BLaER1 (cell line): ENCODE results near the gene OLFML3.
"Not testable (repeated sequence)": the region's sequence is repeated elsewhere in the genome, so short reads cannot be mapped to it uniquely, and the experiment has no call there.

Experiments used
- H3K27ac ChIP-seq: shearing (Covaris generic); formaldehyde crosslinking; 2 replicates; pipeline ENCODE4 v1.8.1; 2022
- H3K27me3 ChIP-seq: shearing (Covaris generic); formaldehyde crosslinking; 2 replicates; pipeline ENCODE4 v1.8.1; 2022
- H3K36me3 ChIP-seq: shearing (Covaris generic); formaldehyde crosslinking; 2 replicates; pipeline ENCODE4 v1.8.1; 2022
- H3K4me1 ChIP-seq: shearing (Covaris generic); formaldehyde crosslinking; 2 replicates; pipeline ENCODE4 v1.8.1; 2022
- H3K4me2 ChIP-seq: shearing (Covaris generic); formaldehyde crosslinking; 2 replicates; pipeline ENCODE4 v1.8.1; 2022
- H3K4me3 ChIP-seq: shearing (Covaris generic); formaldehyde crosslinking; 2 replicates; pipeline ENCODE4 v1.8.1; 2022
- H3K9ac ChIP-seq: shearing (Covaris generic); formaldehyde crosslinking; 2 replicates; pipeline ENCODE4 v1.8.1; 2022
- H3K9me3 ChIP-seq: shearing (Covaris generic); formaldehyde crosslinking; 2 replicates; pipeline ENCODE4 v1.8.1; 2022
- H4K20me1 ChIP-seq: shearing (Covaris generic); formaldehyde crosslinking; 2 replicates; pipeline ENCODE4 v1.8.1; 2022
- Cebpa-rat ChIP-seq: shearing (Covaris generic); IDR thresholded peaks from 2 replicates; pipeline ENCODE4 v1.8.1; 2022

The OLFML3 gene

GRCh38 chr1:114000406-114000805 lies 21.1 kb downstream of the OLFML3 start:
- Histone ChIP-seq H3K36me3 (no peaks in the 10 kb centered on the region), H3K27ac (no peak overlapping the region), H3K4me2 (no peak overlapping the region), H4K20me1 (no peaks in the 10 kb centered on the region), H3K9me3 (peaks cover 14% of the 10 kb centered on the region), H3K4me1 (peaks cover 41% of the 10 kb centered on the region), H3K4me3 (no peak overlapping the region), H3K27me3 (no peaks in the 10 kb centered on the region), H3K9ac (no peak overlapping the region)
- TF ChIP-seq Cebpa-rat = no peak

- Histone ChIP-seq H3K9ac (peak overlapping the region; percentile 51; the same call in 1 of the 2 replicates), H3K27ac (peak overlapping the region; percentile 59), H4K20me1 (no peaks in the 10 kb centered on the region), H3K9me3 (peaks cover 22% of the 10 kb centered on the region), H3K4me3 (peak overlapping the region; percentile 43), H3K27me3 (no peaks in the 10 kb centered on the region), H3K36me3 (no peaks in the 10 kb centered on the region), H3K4me1 (peaks cover 41% of the 10 kb centered on the region), H3K4me2 (peak overlapping the region; percentile 76)
- TF ChIP-seq Cebpa-rat = no peak
Observed at GRCh38 chr1:114002492-114003239, 23.4 kb downstream of the OLFML3 start.

- peak overlapping the region; percentile 43 for H3K4me3 ChIP-seq
- peaks cover 38% of the 10 kb centered on the region for H3K4me1 ChIP-seq
- H3K9me3 ChIP-seq = peaks cover 24% of the 10 kb centered on the region
- no peaks in the 10 kb centered on the region for H4K20me1 ChIP-seq
- H3K27ac ChIP-seq = peak overlapping the region; percentile 59
- H3K4me2 ChIP-seq = peak overlapping the region; percentile 76
- peak overlapping the region; percentile 33; the same call in 1 of the 2 replicates for H3K9ac ChIP-seq
- no peaks in the 10 kb centered on the region for H3K36me3 ChIP-seq
- TF ChIP-seq Cebpa-rat = no peak
- no peaks in the 10 kb centered on the region for H3K27me3 ChIP-seq
Observed at GRCh38 chr1:114003431-114003830, 24.2 kb downstream of the OLFML3 start.

GRCh38 chr1:114006825-114007224 lies 27.6 kb downstream of the OLFML3 start:
- Histone ChIP-seq H3K9me3 (peaks cover 24% of the 10 kb centered on the region), H3K4me1 (peaks cover 33% of the 10 kb centered on the region)
- not testable (repeated sequence) for H3K36me3 ChIP-seq, H3K4me3 ChIP-seq, H3K27me3 ChIP-seq, H3K4me2 ChIP-seq, H3K9ac ChIP-seq, H4K20me1 ChIP-seq, H3K27ac ChIP-seq

GRCh38 chr1:114008480-114008941 lies 29.2 kb downstream of the OLFML3 start:
- H3K27me3 ChIP-seq = no peaks in the 10 kb centered on the region
- no peak overlapping the region for H3K9ac ChIP-seq
- TF ChIP-seq Cebpa-rat = no peak
- peaks cover 24% of the 10 kb centered on the region for H3K9me3 ChIP-seq
- H4K20me1 ChIP-seq = no peaks in the 10 kb centered on the region
- H3K27ac ChIP-seq = no peak overlapping the region
- H3K4me3 ChIP-seq = no peak overlapping the region
- H3K4me1 ChIP-seq = peaks cover 16% of the 10 kb centered on the region
- no peaks in the 10 kb centered on the region for H3K36me3 ChIP-seq
- H3K4me2 ChIP-seq = no peak overlapping the region

GRCh38 chr1:114008993-114009392 lies 29.7 kb downstream of the OLFML3 start:
- H3K9ac ChIP-seq = no peak overlapping the region
- H3K36me3 ChIP-seq = no peaks in the 10 kb centered on the region
- no peaks in the 10 kb centered on the region for H4K20me1 ChIP-seq
- no peak for TF ChIP-seq Cebpa-rat
- no peaks in the 10 kb centered on the region for H3K27me3 ChIP-seq
- no peak overlapping the region for H3K4me2 ChIP-seq
- H3K27ac ChIP-seq = no peak overlapping the region
- peaks cover 12% of the 10 kb centered on the region for H3K4me1 ChIP-seq
- H3K4me3 ChIP-seq = no peak overlapping the region
- H3K9me3 ChIP-seq = peaks cover 24% of the 10 kb centered on the region

GRCh38 chr1:114009393-114009792 lies 30.1 kb downstream of the OLFML3 start:
- TF ChIP-seq Cebpa-rat = no peak
- H3K27me3 ChIP-seq = no peaks in the 10 kb centered on the region
- H3K4me2 ChIP-seq = no peak overlapping the region
- peaks cover 24% of the 10 kb centered on the region for H3K9me3 ChIP-seq
- no peak overlapping the region for H3K27ac ChIP-seq
- H3K4me1 ChIP-seq = peaks cover 8% of the 10 kb centered on the region
- H3K4me3 ChIP-seq = no peak overlapping the region
- no peak overlapping the region for H3K9ac ChIP-seq
- H3K36me3 ChIP-seq = no peaks in the 10 kb centered on the region
- no peaks in the 10 kb centered on the region for H4K20me1 ChIP-seq

- Histone ChIP-seq H3K9me3 (peaks cover 20% of the 10 kb centered on the region), H4K20me1 (no peaks in the 10 kb centered on the region), H3K27me3 (no peaks in the 10 kb centered on the region), H3K4me2 (no peak overlapping the region), H3K36me3 (no peaks in the 10 kb centered on the region), H3K4me3 (no peak overlapping the region), H3K9ac (no peak overlapping the region), H3K27ac (no peak overlapping the region), H3K4me1 (no peaks in the 10 kb centered on the region)
- TF ChIP-seq Cebpa-rat = no peak
Observed at GRCh38 chr1:114010433-114011184, 31.3 kb downstream of the OLFML3 start.

GRCh38 chr1:114011796-114012195 lies 32.5 kb downstream of the OLFML3 start:
- H3K9ac ChIP-seq = no peak overlapping the region
- H3K4me2 ChIP-seq = no peak overlapping the region
- TF ChIP-seq Cebpa-rat = no peak
- H4K20me1 ChIP-seq = no peaks in the 10 kb centered on the region
- H3K27ac ChIP-seq = no peak overlapping the region
- no peaks in the 10 kb centered on the region for H3K4me1 ChIP-seq
- H3K4me3 ChIP-seq = no peak overlapping the region
- no peaks in the 10 kb centered on the region for H3K36me3 ChIP-seq
- H3K9me3 ChIP-seq = peaks cover 10% of the 10 kb centered on the region
- no peaks in the 10 kb centered on the region for H3K27me3 ChIP-seq

GRCh38 chr1:114015075-114015474 lies 35.8 kb downstream of the OLFML3 start:
- H3K4me2 ChIP-seq = no peak overlapping the region
- H3K9ac ChIP-seq = no peak overlapping the region
- no peak overlapping the region for H3K27ac ChIP-seq
- peaks cover 14% of the 10 kb centered on the region for H3K9me3 ChIP-seq
- H3K27me3 ChIP-seq = no peaks in the 10 kb centered on the region
- no peak for TF ChIP-seq Cebpa-rat
- no peaks in the 10 kb centered on the region for H3K36me3 ChIP-seq
- H3K4me1 ChIP-seq = no peaks in the 10 kb centered on the region
- H4K20me1 ChIP-seq = no peaks in the 10 kb centered on the region
- no peak overlapping the region for H3K4me3 ChIP-seq
